Progenitor cell of endocrine pancreas (in vitro differentiated cells): ENCODE data around the gene C19orf33. TPM values are rescaled to one million over a fixed set of nuclear protein-coding genes. Genes with fewer than 3 reads are reported as not detected.

Experiments used
- DNase-seq: peaks from one replicate; pipeline ENCODE4 v3.0.0; 2021; ENCODE audit warnings: low spot score; ENCODE audit not compliant: unreplicated experiment
- H3K27ac Mint-ChIP-seq: 2 replicates; pipeline ENCODE4 v1.8.0; 2021; ENCODE audit warnings: mild to moderate bottlenecking, moderate library complexity, mixed read lengths
- H3K27me3 Mint-ChIP-seq: 2 replicates; pipeline ENCODE4 v1.8.0; 2021; ENCODE audit warnings: mixed read lengths
- H3K36me3 Mint-ChIP-seq: 2 replicates; pipeline ENCODE4 v1.8.0; 2022; ENCODE audit warnings: mixed read lengths; ENCODE audit not compliant: insufficient read depth
- H3K4me1 Mint-ChIP-seq: 2 replicates; pipeline ENCODE4 v1.8.0; 2021; ENCODE audit warnings: low read depth, mixed read lengths
- H3K4me3 Mint-ChIP-seq: 2 replicates; pipeline ENCODE4 v1.8.0; 2021; ENCODE audit warnings: low read depth, mild to moderate bottlenecking, moderate library complexity, mixed read lengths
- H3K9me3 Mint-ChIP-seq: 2 replicates; pipeline ENCODE4 v1.8.0; 2021; ENCODE audit warnings: low read depth, mixed read lengths
- CTCF ChIP-seq: fragments of 200-600 bp; sonication (generic); IDR thresholded peaks from one replicate; pipeline ENCODE4 v1.5.0; 2021; ENCODE audit warnings: antibody characterized with exemption, mild to moderate bottlenecking; ENCODE audit not compliant: unreplicated experiment
- total RNA-seq: library from RNA; stranded (reverse); gene quantifications from 2 replicates; pipeline ENCODE4 v1.2.1, GENCODE V29; 2021

C19orf33 gene
- total RNA-seq, 1 donor from 2014 or later = 3.5 TPM

- no peak for TF ChIP-seq CTCF
- peaks cover 3% of the 10 kb centered on the region for H3K36me3 Mint-ChIP-seq
- no peaks in the 10 kb centered on the region for H3K4me1 Mint-ChIP-seq
- no peak overlapping the region for H3K4me3 Mint-ChIP-seq
- H3K27ac Mint-ChIP-seq = no peak overlapping the region
- no peaks in the 10 kb centered on the region for H3K9me3 Mint-ChIP-seq
- H3K27me3 Mint-ChIP-seq = peaks cover 10% of the 10 kb centered on the region
- DNase-seq = no peak
Observed at GRCh38 chr19:38350883-38351282, 46.8 kb downstream of the C19orf33 start.

GRCh38 chr19:38351865-38352395, 47.9 kb downstream of the C19orf33 start:
- Mint-ChIP-seq H3K27me3 (peaks cover 20% of the 10 kb centered on the region), H3K27ac (no peak overlapping the region), H3K9me3 (no peaks in the 10 kb centered on the region), H3K36me3 (no peaks in the 10 kb centered on the region), H3K4me1 (no peaks in the 10 kb centered on the region), H3K4me3 (no peak overlapping the region)
- no peak for TF ChIP-seq CTCF
- DNase-seq = no peak

GRCh38 chr19:38352611-38353010, 48.6 kb downstream of the C19orf33 start:
- no peaks in the 10 kb centered on the region for H3K36me3 Mint-ChIP-seq
- H3K27me3 Mint-ChIP-seq = peaks cover 20% of the 10 kb centered on the region
- H3K9me3 Mint-ChIP-seq = no peaks in the 10 kb centered on the region
- H3K4me1 Mint-ChIP-seq = no peaks in the 10 kb centered on the region
- DNase-seq = no peak
- no peak overlapping the region for H3K4me3 Mint-ChIP-seq
- no peak for TF ChIP-seq CTCF
- no peak overlapping the region for H3K27ac Mint-ChIP-seq

Other genes starting within 250 kb of the C19orf33 start
- gene DPF1, start 80.0 kb upstream of the C19orf33 start, total RNA-seq = 4.8 and 4.9 TPM in 2 replicates
- gene PPP1R14A, start 47.9 kb upstream of the C19orf33 start, total RNA-seq = 15.2 and 17.2 TPM in 2 replicates
- gene SPINT2, start 39.7 kb upstream of the C19orf33 start, total RNA-seq = 519 and 559 TPM in 2 replicates
- gene YIF1B, start 11.7 kb downstream of the C19orf33 start, total RNA-seq = 29.6 and 31.3 TPM in 2 replicates
- gene KCNK6, start 15.6 kb downstream of the C19orf33 start, total RNA-seq = 0.43 and 0.53 TPM in 2 replicates
- gene CATSPERG, start 31.6 kb downstream of the C19orf33 start, total RNA-seq = 21.0 TPM in 2 replicates
- gene PSMD8, start 70.3 kb downstream of the C19orf33 start, total RNA-seq = 122 and 128 TPM in 2 replicates
- 2.8 and 3.3 TPM in 2 replicates for gene GGN, start 83.8 kb downstream of the C19orf33 start, total RNA-seq
- 13.0 and 13.6 TPM in 2 replicates for gene SPRED3, start 84.4 kb downstream of the C19orf33 start, total RNA-seq
- 14.7 and 19.6 TPM in 2 replicates for gene FAM98C, start 98.8 kb downstream of the C19orf33 start, total RNA-seq
- gene RASGRP4, start 122.0 kb downstream of the C19orf33 start, total RNA-seq = not detected in 2 replicates
- gene RYR1, start 129.4 kb downstream of the C19orf33 start, total RNA-seq = 0.65 and 1.4 TPM in 2 replicates